Hematopoietic multipotent progenitor cell treated with erythropoietin and hydrocortisone succinate and interleukin-3 and kit ligand, for 6 days (in vitro differentiated cells): ENCODE data around the gene FAM204A.

Experiments
- DNase-seq: peaks from one replicate; pipeline ENCODE4 v3.0.0-alpha.2; 2015

Gene FAM204A

GRCh38 chr10:118277871-118278270, 64.3 kb downstream of the FAM204A start:
- no peak for DNase-seq

- DNase-seq, result no peak
These were observed 65.4 kb downstream of the FAM204A start for GRCh38 chr10:118276727-118277126.

GRCh38 chr10:118276204-118276603, 65.9 kb downstream of the FAM204A start:
- DNase-seq, result no peak

GRCh38 chr10:118273662-118274061, 68.5 kb downstream of the FAM204A start:
- DNase-seq, result no peak

GRCh38 chr10:118272767-118273166, 69.4 kb downstream of the FAM204A start:
- no peak for DNase-seq

GRCh38 chr10:118272149-118272721, 69.9 kb downstream of the FAM204A start:
- no peak for DNase-seq

- no peak for DNase-seq
These were observed 70.5 kb downstream of the FAM204A start for GRCh38 chr10:118271671-118272070.

GRCh38 chr10:118266098-118266748, 75.9 kb downstream of the FAM204A start:
- no peak for DNase-seq

GRCh38 chr10:118264838-118265470, 77.2 kb downstream of the FAM204A start:
- no peak for DNase-seq

- DNase-seq, result no peak
These were observed 77.9 kb downstream of the FAM204A start for GRCh38 chr10:118264252-118264651.

GRCh38 chr10:118262538-118262937, 79.6 kb downstream of the FAM204A start:
- no peak for DNase-seq

- peak; percentile 74 for DNase-seq
These were observed 82.7 kb downstream of the FAM204A start for GRCh38 chr10:118259288-118259906.

GRCh38 chr10:118258285-118258684, 83.8 kb downstream of the FAM204A start:
- no peak for DNase-seq

GRCh38 chr10:118256825-118257570, 85.1 kb downstream of the FAM204A start:
- DNase-seq, result no peak

GRCh38 chr10:118256209-118256608, 85.9 kb downstream of the FAM204A start:
- DNase-seq, result no peak

- no peak for DNase-seq
These were observed 86.8 kb downstream of the FAM204A start for GRCh38 chr10:118255355-118255754.

GRCh38 chr10:118254654-118255053, 87.5 kb downstream of the FAM204A start:
- DNase-seq, result no peak

GRCh38 chr10:118253397-118253796, 88.7 kb downstream of the FAM204A start:
- no peak for DNase-seq

- DNase-seq, result no peak
These were observed 90.3 kb downstream of the FAM204A start for GRCh38 chr10:118251791-118252190.

GRCh38 chr10:118249714-118250113, 92.4 kb downstream of the FAM204A start:
- DNase-seq, result no peak
